ENCODE data around the gene ADGRB2. TPM values are rescaled to one million over a fixed set of nuclear protein-coding genes. Genes with fewer than 3 reads are reported as not detected.
A peak's percentile ranks its signal among the peaks of the same experiment; 100 is the strongest.

The ADGRB2 gene
- total RNA-seq, 1 experiment from 2014 or later, result 10.9 TPM

GRCh38 chr1:31784356-31785019 lies 20.3 kb upstream of the ADGRB2 start:
- Histone ChIP-seq H2BK12ac (ENCODE audit: insufficient read length, low read depth, low read length) (no peak overlapping the region), H3K9me3 (ENCODE audit: control insufficient read depth, low read depth, low read length) (no peaks in the 10 kb centered on the region), H4K8ac (replicated peaks; ENCODE audit: insufficient read length, low read depth, low read length) (no peak overlapping the region), H3K4ac (ENCODE audit: low read depth, low read length) (no peak overlapping the region), H2AK5ac (ENCODE audit: insufficient read length, low read length) (no peak overlapping the region), H3K4me2 (ENCODE audit: insufficient read depth, insufficient read length, low read length) (no peak overlapping the region), H3K23ac (ENCODE audit: insufficient read length, low read depth, low read length) (no peak overlapping the region), H2BK120ac (ENCODE audit: low read depth, low read length, poor library complexity, severe bottlenecking) (no peak overlapping the region), H3K14ac (ENCODE audit: insufficient read depth, low read length) (no peak overlapping the region), H3T11ph (ENCODE audit: low read length) (no peak overlapping the region), H3K79me2 (ENCODE audit: insufficient read depth, low read length) (no peaks in the 10 kb centered on the region), H3K56ac (ENCODE audit: insufficient read length, low read depth, low read length) (no peak overlapping the region), H2BK20ac (ENCODE audit: low read depth, low read length, poor library complexity, severe bottlenecking) (no peak overlapping the region), H3K27ac (ENCODE audit: insufficient read length, low read depth, low read length) (no peak overlapping the region), H4K91ac (ENCODE audit: insufficient read length, low read depth, low read length) (no peak overlapping the region), H3K79me1 (ENCODE audit: insufficient read depth, low read depth, low read length, poor library complexity, severe bottlenecking) (no peaks in the 10 kb centered on the region), H3K4me1 (ENCODE audit: insufficient read depth, low read length) (peaks cover 11% of the 10 kb centered on the region; the same call in 1 of the 2 replicates), H3K18ac (ENCODE audit: insufficient read length, low read depth, low read length) (no peak overlapping the region), H4K20me1 (ENCODE audit: control insufficient read depth, insufficient read depth, insufficient read length) (no peaks in the 10 kb centered on the region), H2BK15ac (ENCODE audit: low read depth, low read length) (no peak overlapping the region), H2AFZ (ENCODE audit: low read length) (no peak overlapping the region), H4K5ac (ENCODE audit: insufficient read length, low read depth, low read length) (no peak overlapping the region), H3K9ac (ENCODE audit: extremely low read depth, insufficient read length, low read length) (no peak overlapping the region), H3K23me2 (ENCODE audit: insufficient read length, low read depth, low read length, poor library complexity, severe bottlenecking) (peaks cover 6% of the 10 kb centered on the region), H3K27me3 (ENCODE audit: insufficient read depth, low read length) (no peaks in the 10 kb centered on the region), H2BK5ac (ENCODE audit: insufficient read length, low read length) (no peak overlapping the region)
- no CpG with 5 or more reads among the region's 4 CpGs for WGBS (ENCODE audit: extremely low coverage, insufficient read length, low lambda C conversion rate)
- Mint-ChIP-seq H3K9me3 (no peaks in the 10 kb centered on the region), H3K27ac (peak overlapping the region in 1 of 3 experiments; percentile 41; a peak in 1 of 7 replicates), H3K27me3 (ENCODE audit: low read depth) (no peaks in the 10 kb centered on the region), H3K36me3 (ENCODE audit: insufficient read depth in 1 of 3, low read depth in 3 of 3) (no peaks in the 10 kb centered on the region), H3K4me3 (no peak overlapping the region), H3K4me1 (peaks cover 40 to 49% of the 10 kb centered on the region in 2 experiments)
- no peak for TF ChIP-seq CTCF (conservative IDR thresholded peaks at IDR 0.05)
- peak; percentile 14 for DNase-seq
